CD4-positive, alpha-beta T cell treated with Interleukin-1 beta for 1 hour (primary cell): ENCODE measurements around the gene TRIM49D1.
"Not testable (repeated sequence)": the region's sequence is repeated elsewhere in the genome, so short reads cannot be mapped to it uniquely, and the experiment has no call there.

Experiments used
- DNase-seq, 2 donors: peaks; one replicate each; pipeline ENCODE4 v3.0.0-alpha.2; 2020 to 2022

Gene TRIM49D1

GRCh38 chr11:89922195-89922660 lies at the start of gene TRIM49D1:
Gene TRIM49D1, minus strand, starts transcription at chr11:89922245. Its CDS starts 4,535 bp downstream, at chr11:89917710.
- no peak for DNase-seq

GRCh38 chr11:89965737-89966136 lies 43.7 kb upstream of the TRIM49D1 start, which contains the start of gene TRIM64:
Gene TRIM64, plus strand, starts transcription at chr11:89966037. Its CDS starts 2,467 bp downstream, at chr11:89968504.
- DNase-seq, result not testable (repeated sequence)

GRCh38 chr11:89960833-89961232 lies 38.8 kb upstream of the TRIM49D1 start:
- not testable (repeated sequence) for DNase-seq

- DNase-seq, result not testable (repeated sequence)
Observed at GRCh38 chr11:89923764-89924163, 1.7 kb upstream of the TRIM49D1 start, which contains the start of gene TRIM49D2. Gene TRIM49D2, plus strand, starts transcription at chr11:89924064. Its CDS starts 2,698 bp downstream, at chr11:89926762.

- DNase-seq, result not testable (repeated sequence)
Observed at GRCh38 chr11:89900809-89901208, 21.2 kb downstream of the TRIM49D1 start.

GRCh38 chr11:89893245-89893644 lies 28.8 kb downstream of the TRIM49D1 start:
- DNase-seq, result not testable (repeated sequence)

- not testable (repeated sequence) for DNase-seq
Observed at GRCh38 chr11:89877511-89877910, 44.5 kb downstream of the TRIM49D1 start.

GRCh38 chr11:89872588-89872987 lies 49.5 kb downstream of the TRIM49D1 start:
- not testable (repeated sequence) for DNase-seq

GRCh38 chr11:89865223-89865622 lies 56.8 kb downstream of the TRIM49D1 start:
- DNase-seq, result not testable (repeated sequence)

GRCh38 chr11:89863906-89864704 lies 57.9 kb downstream of the TRIM49D1 start:
- DNase-seq, result not testable (repeated sequence)
